Neural crest cell (in vitro differentiated cells): Measurements from ENCODE around the gene KCTD15. TPM values are rescaled to one million over a fixed set of nuclear protein-coding genes. Genes with fewer than 3 reads are reported as not detected.

Experiments
- DNase-seq: peaks from one replicate; pipeline ENCODE4 v3.0.0; 2021; ENCODE audit warnings: low read depth, mixed read lengths, low spot score
- H3K27ac Mint-ChIP-seq: one replicate; pipeline ENCODE4 v1.8.0; 2021; ENCODE audit warnings: mild to moderate bottlenecking, mixed read lengths; ENCODE audit not compliant: unreplicated experiment
- H3K27me3 Mint-ChIP-seq: 2 replicates; pipeline ENCODE4 v1.8.0; 2021; ENCODE audit warnings: low read depth, mild to moderate bottlenecking, mixed read lengths
- H3K36me3 Mint-ChIP-seq: 2 replicates; pipeline ENCODE4 v1.8.0; 2021; ENCODE audit warnings: low read depth, mild to moderate bottlenecking, mixed read lengths
- H3K4me1 Mint-ChIP-seq: 2 replicates; pipeline ENCODE4 v1.8.0; 2021; ENCODE audit warnings: mixed read lengths
- H3K4me3 Mint-ChIP-seq: one replicate; pipeline ENCODE4 v1.8.0; 2021; ENCODE audit warnings: mild to moderate bottlenecking, mixed read lengths
- H3K9me3 Mint-ChIP-seq: 2 replicates; pipeline ENCODE4 v1.8.0; 2021; ENCODE audit warnings: mixed read lengths
- CTCF ChIP-seq: fragments of 200-600 bp; sonication (generic); conservative IDR thresholded peaks from 2 replicates; pipeline ENCODE4 v1.5.0; 2021; ENCODE audit warnings: antibody characterized with exemption, mild to moderate bottlenecking
- total RNA-seq: library from RNA; stranded (reverse); gene quantifications from 2 replicates; pipeline ENCODE4 v1.2.1, GENCODE V29; 2021

KCTD15 gene
- total RNA-seq, 1 donor from 2014 or later: 58.3 TPM

GRCh38 chr19:33772102-33772857 is 24.4 kb upstream of the KCTD15 start:
- Mint-ChIP-seq H3K27me3 (peaks cover 42% of the 10 kb centered on the region), H3K27ac (no peak overlapping the region), H3K36me3 (no peaks in the 10 kb centered on the region), H3K9me3 (no peaks in the 10 kb centered on the region), H3K4me1 (no peaks in the 10 kb centered on the region), H3K4me3 (no peak overlapping the region)
- no peak for DNase-seq
- TF ChIP-seq CTCF: no peak

DNA sequence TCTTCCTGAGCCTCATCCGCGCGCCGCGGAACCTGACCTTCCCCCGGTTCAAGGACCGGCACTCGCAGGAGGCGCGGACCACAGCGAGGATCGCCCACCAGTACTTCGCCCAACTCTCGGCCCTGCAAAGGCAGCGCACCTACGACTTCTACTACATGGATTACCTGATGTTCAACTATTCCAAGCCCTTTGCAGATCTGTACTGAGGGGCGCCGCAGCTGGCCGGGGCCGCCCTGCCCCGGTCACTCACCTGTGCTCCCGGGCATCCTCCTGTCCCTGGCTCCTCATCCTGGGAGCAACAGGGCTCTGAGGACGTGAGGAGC is 23.9 kb upstream of the KCTD15 start:
- Mint-ChIP-seq H3K36me3 (no peaks in the 10 kb centered on the region), H3K27me3 (peaks cover 38% of the 10 kb centered on the region), H3K27ac (no peak overlapping the region), H3K4me1 (no peaks in the 10 kb centered on the region), H3K9me3 (no peaks in the 10 kb centered on the region), H3K4me3 (no peak overlapping the region)
- TF ChIP-seq CTCF: no peak
- DNase-seq: no peak

DNA sequence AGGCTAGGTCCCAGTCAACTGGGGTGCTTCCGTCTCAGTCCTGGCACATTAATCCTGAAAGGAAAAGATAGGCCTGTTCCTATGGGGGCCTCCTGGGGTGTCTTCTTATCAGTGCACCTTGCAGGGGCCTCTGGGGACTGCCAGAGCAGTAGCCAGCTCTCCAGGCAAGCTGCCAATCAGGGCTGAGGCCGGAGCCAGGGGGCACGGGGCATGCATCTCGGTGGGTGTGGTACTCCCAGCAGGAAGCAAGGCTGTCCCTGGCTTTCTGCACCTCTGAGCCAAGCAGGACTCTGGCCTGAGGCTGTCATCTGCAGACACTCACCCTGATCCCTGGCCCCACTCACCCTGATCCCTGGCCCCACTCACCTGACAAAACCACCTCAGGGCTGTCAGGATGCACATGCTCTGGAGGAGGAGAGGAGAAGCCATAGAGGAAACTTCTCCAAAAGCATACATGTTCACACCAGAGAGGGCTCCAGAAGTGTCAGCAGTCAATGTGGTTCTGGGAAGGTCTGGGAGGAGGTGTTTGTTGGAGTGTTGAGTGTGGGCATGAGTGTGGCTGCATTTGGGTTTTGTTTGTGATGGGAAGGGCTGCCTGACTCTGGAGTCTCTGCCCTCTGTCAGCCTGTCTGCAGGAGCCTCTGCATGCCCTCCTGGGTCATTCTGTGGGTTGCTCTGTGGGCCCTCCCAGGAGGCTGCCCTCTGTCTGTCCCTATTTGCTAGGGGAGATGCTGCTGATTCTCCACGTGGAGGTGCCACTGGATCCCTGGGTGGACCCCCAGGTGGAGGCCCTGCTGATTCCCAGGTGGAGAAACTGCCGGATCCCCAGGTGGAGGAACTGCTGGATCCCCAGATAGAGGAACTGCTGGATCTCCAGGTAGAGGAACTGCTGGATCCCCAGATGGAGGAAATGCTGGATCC is 22.7 kb upstream of the KCTD15 start:
- Mint-ChIP-seq H3K4me3 (no peak overlapping the region), H3K36me3 (no peaks in the 10 kb centered on the region), H3K27ac (no peak overlapping the region), H3K4me1 (peaks cover 8% of the 10 kb centered on the region), H3K27me3 (peaks cover 42% of the 10 kb centered on the region), H3K9me3 (no peaks in the 10 kb centered on the region)
- no peak for DNase-seq
- TF ChIP-seq CTCF: no peak

- no peak for TF ChIP-seq CTCF
- no peaks in the 10 kb centered on the region for H3K36me3 Mint-ChIP-seq
- H3K4me3 Mint-ChIP-seq: no peak overlapping the region
- H3K9me3 Mint-ChIP-seq: no peaks in the 10 kb centered on the region
- peaks cover 42% of the 10 kb centered on the region for H3K27me3 Mint-ChIP-seq
- DNase-seq: no peak
- peaks cover 14% of the 10 kb centered on the region for H3K4me1 Mint-ChIP-seq
- H3K27ac Mint-ChIP-seq: no peak overlapping the region
Observed at GRCh38 chr19:33774751-33775150, 21.9 kb upstream of the KCTD15 start.

- H3K4me1 Mint-ChIP-seq: peaks cover 14% of the 10 kb centered on the region
- TF ChIP-seq CTCF: no peak
- H3K4me3 Mint-ChIP-seq: no peak overlapping the region
- H3K9me3 Mint-ChIP-seq: no peaks in the 10 kb centered on the region
- DNase-seq: no peak
- peak overlapping the region; percentile 73 for H3K27ac Mint-ChIP-seq
- no peaks in the 10 kb centered on the region for H3K36me3 Mint-ChIP-seq
- peaks cover 44% of the 10 kb centered on the region for H3K27me3 Mint-ChIP-seq
Observed at GRCh38 chr19:33775731-33776487, 20.8 kb upstream of the KCTD15 start.
